GM12878 (cell line): ENCODE data around the gene AFG1L. TPM values are rescaled to one million over a fixed set of nuclear protein-coding genes. Genes with fewer than 3 reads are reported as not detected.

Source experiments
- ATAC-seq: fragments of 200-7000 bp; cut with Tn5 transposase; 3 replicates; pipeline ENCODE4 v1.9.1; 2020; ENCODE audit warnings: mild to moderate bottlenecking, moderate library complexity
- BruUV-seq: library from RNA; stranded (reverse); fragments of 400-500 nt; replicated peaks from 2 replicates; lab custom pipeline; 2021; lab: Mats Ljungman, UMichigan
- CTCF ChIA-PET: fragments of 300-600 bp; sonication (Branson Sonifier 250); formaldehyde crosslinking; extraction: SDS; loops from one replicate; lab custom pipeline; 2021; ENCODE audit warnings: inconsistent platforms; lab: Yijun Ruan, JAX
- POLR2A ChIA-PET: fragments of 350-600 bp; formaldehyde crosslinking; extraction: SDS; loops from one replicate; lab custom pipeline; 2021; ENCODE audit warnings: inconsistent platforms; lab: Charles Lee
- RAD21 ChIA-PET: fragments of 300-600 bp; sonication (Branson Sonifier 250); formaldehyde crosslinking; loops from one replicate; lab custom pipeline; 2023; ENCODE audit warnings: antibody characterized with exemption; ENCODE audit not compliant: unreplicated experiment; lab: Charles Lee
- SMC1A ChIA-PET: fragments of 300-600 bp; sonication (Branson Sonifier 250); formaldehyde crosslinking; loops from one replicate; lab custom pipeline; 2023; ENCODE audit not compliant: unreplicated experiment, uncharacterized antibody; lab: Charles Lee
- DNase-seq: peaks from one replicate; pipeline ENCODE4 v3.0.0-alpha.2; 2011; ENCODE audit warnings: low read depth, low spot score
- FAIRE-seq: peaks from 3 replicates; lab custom pipeline; 2011; peaks lifted over from hg19 to GRCh38; lab: Jason Lieb, UNC
- H2AFZ ChIP-seq: 2 replicates; pipeline ENCODE4 v1.6.0; 2011; ENCODE audit warnings: low read depth, low read length, control low read depth; ENCODE audit not compliant: control insufficient read depth
- H3K27ac ChIP-seq: 2 replicates; pipeline ENCODE4 v1.5.1; 2011; ENCODE audit warnings: control low read depth; ENCODE audit not compliant: control insufficient read depth, insufficient read depth
- H3K27me3 ChIP-seq, 2 experiments: replicated peaks in 1 of 2; 2 replicates each; pipeline versions ENCODE4 v1.6.0 to v1.6.1; 2011; ENCODE audit warnings: low read length in 1 of 2; ENCODE audit not compliant: control insufficient read depth in 2 of 2, insufficient read depth in 2 of 2
- H3K36me3 ChIP-seq, 2 experiments: 2 replicates each; pipeline ENCODE4 v1.5.1; 2011; ENCODE audit warnings: low read length in 1 of 2; ENCODE audit not compliant: control insufficient read depth in 2 of 2, insufficient read depth in 2 of 2
- H3K4me1 ChIP-seq: 2 replicates; pipeline ENCODE4 v1.6.1; 2011; ENCODE audit warnings: mild to moderate bottlenecking, low read length, moderate library complexity, mixed read lengths; ENCODE audit not compliant: control insufficient read depth, insufficient read depth
- H3K4me2 ChIP-seq: 2 replicates; pipeline ENCODE4 v1.6.0; 2011; ENCODE audit warnings: control low read depth; ENCODE audit not compliant: control insufficient read depth, insufficient read depth
- H3K4me3 ChIP-seq: fragments of 200-600 bp; sonication (generic); 2 replicates; pipeline ENCODE4 v1.5.1; 2016
- H3K79me2 ChIP-seq: 2 replicates; pipeline ENCODE4 v1.6.0; 2011; ENCODE audit warnings: low read length; ENCODE audit not compliant: control insufficient read depth, insufficient read depth
- H3K9ac ChIP-seq: 2 replicates; pipeline ENCODE4 v1.8.0; 2011; ENCODE audit warnings: low read length, control low read depth, mixed read lengths; ENCODE audit not compliant: control insufficient read depth, insufficient read depth
- H3K9me3 ChIP-seq: replicated peaks from 3 replicates; pipeline ENCODE4 v1.5.1; 2011; ENCODE audit warnings: mild to moderate bottlenecking, low read length; ENCODE audit not compliant: control insufficient read depth, insufficient read depth
- H4K20me1 ChIP-seq: 2 replicates; pipeline ENCODE4 v1.6.0; 2011; ENCODE audit not compliant: control insufficient read depth, insufficient read depth
- CEBPB ChIP-seq, 2 experiments: fragments of 150-350 bp in 1 of 2; IDR thresholded peaks; 2 replicates each; pipeline ENCODE4 v1.6.1; 2012 to 2014; ENCODE audit warnings: low read depth in 2 of 2, low read length in 2 of 2, borderline replicate concordance in 1 of 2, inconsistent platforms in 1 of 2
- CHD2 ChIP-seq: IDR thresholded peaks from 2 replicates; pipeline ENCODE4 v1.6.1; 2011; ENCODE audit warnings: low read depth, low read length, improper control_type of control experiment, borderline replicate concordance
- CREM ChIP-seq: IDR thresholded peaks from 2 replicates; pipeline ENCODE4 v1.6.1; 2014; ENCODE audit warnings: antibody characterized with exemption, low read depth
- EP300 ChIP-seq, 2 experiments: fragments of 150-350 bp in 1 of 2; IDR thresholded peaks; 2 replicates each; pipeline ENCODE4 v1.6.1; 2011 to 2012; ENCODE audit warnings: low read depth in 2 of 2, low read length in 2 of 2, borderline replicate concordance in 1 of 2, improper control_type of control experiment in 1 of 2, inconsistent platforms in 1 of 2; ENCODE audit not compliant: control insufficient read depth in 1 of 2
- NR2C1 ChIP-seq: fragments of 450-650 bp; IDR thresholded peaks from 2 replicates; pipeline ENCODE4 v1.6.1; 2017; ENCODE audit warnings: antibody characterized with exemption, mild to moderate bottlenecking, moderate library complexity
- PAX5 ChIP-seq: IDR thresholded peaks from 2 replicates; pipeline ENCODE4 v1.6.1; 2011; ENCODE audit warnings: low read depth, low read length, borderline replicate concordance
- PAX8 ChIP-seq: fragments of 450-650 bp; IDR thresholded peaks from 2 replicates; pipeline ENCODE4 v1.6.1; 2017; ENCODE audit warnings: mild to moderate bottlenecking, moderate library complexity
- PKNOX1 ChIP-seq: fragments of 450-650 bp; IDR thresholded peaks from 2 replicates; pipeline ENCODE4 v1.6.1; 2016; ENCODE audit warnings: mild to moderate bottlenecking
- POLR2AphosphoS2 ChIP-seq: IDR thresholded peaks from 2 replicates; pipeline ENCODE4 v1.6.1; 2011; ENCODE audit warnings: low read depth, mild to moderate bottlenecking, low read length, improper control_type of control experiment, moderate library complexity
- SKIL ChIP-seq: fragments of 450-650 bp; IDR thresholded peaks from 2 replicates; pipeline ENCODE4 v1.6.1; 2017; ENCODE audit warnings: mild to moderate bottlenecking, low read depth, inconsistent platforms; ENCODE audit not compliant: poor library complexity, severe bottlenecking
- STAT3 ChIP-seq: IDR thresholded peaks from 2 replicates; pipeline ENCODE4 v1.6.1; 2011; ENCODE audit warnings: low read depth, low read length, improper control_type of control experiment
- USF1 ChIP-seq: IDR thresholded peaks from 2 replicates; pipeline ENCODE4 v1.6.1; 2011; ENCODE audit warnings: borderline replicate concordance, low read depth, mild to moderate bottlenecking, moderate library complexity, mixed read lengths, low read length; ENCODE audit not compliant: insufficient read depth; ENCODE audit errors: extremely low read length
- ZNF24 ChIP-seq: fragments of 450-650 bp; IDR thresholded peaks from 2 replicates; pipeline ENCODE4 v1.6.1; 2017; ENCODE audit warnings: antibody characterized with exemption, mild to moderate bottlenecking
- ZNF384 ChIP-seq: IDR thresholded peaks from 2 replicates; pipeline ENCODE4 v1.6.1; 2012; ENCODE audit warnings: low read depth, mild to moderate bottlenecking, low read length, improper control_type of control experiment, borderline replicate concordance
- ZNF687 ChIP-seq: fragments of 450-650 bp; IDR thresholded peaks from 2 replicates; pipeline ENCODE4 v1.6.1; 2017; ENCODE audit warnings: mild to moderate bottlenecking, moderate library complexity
- WGBS: methylation state at CpG from one replicate; pipeline ENCODE4 v1.1.6; 2016; ENCODE audit warnings: low lambda C conversion rate; ENCODE audit not compliant: insufficient replicate concordance, insufficient coverage; ENCODE audit errors: missing lambda C conversion rate; 5-methylcytosine and 5-hydroxymethylcytosine counted together
- in situ Hi-C: fragments of 300-500 bp; cut with MboI; formaldehyde crosslinking; loops from 9 replicates; pipeline ENCODE4 v1.14.3; 2018; ENCODE audit warnings: mixed read lengths
- intact Hi-C: fragments of 100-400 bp; cut with micrococcal nuclease; formaldehyde crosslinking; loops from one replicate; pipeline ENCODE4 v1.14.2; 2022; ENCODE audit not compliant: unreplicated experiment
- polyA plus RNA-seq, 11 experiments: library from polyadenylated mRNA; depleted of rRNA in 4 of 11; unstranded in 6 of 11; stranded (reverse) in 5 of 11; fragments of >200 nt; fragmentation: Nextera tagmentation in 4 of 11; fragmentation: Illumina TruSeq in 1 of 11; extraction: Ambion mirVana in 4 of 11; extraction: Trizol in 1 of 11; gene quantifications; 1 replicate in 1 of 11; 2 replicates in 10 of 11; pipeline versions ENCODE4 v1.2.1 to v1.2.3, GENCODE V29; 2011 to 2016; ENCODE audit warnings: inconsistent platforms in 2 of 11, missing spikeins in 2 of 11, low read depth in 1 of 11
- total RNA-seq, 4 experiments: library from RNA; depleted of rRNA in 3 of 4; stranded (reverse); fragments of >200 nt in 3 of 4; fragmentation: Illumina TruSeq in 1 of 4; extraction: Trizol in 1 of 4; gene quantifications; 2 replicates each; pipeline versions ENCODE4 v1.2.1 to v1.2.3, GENCODE V29; 2013 to 2021

AFG1L gene
- total and polyA plus RNA-seq, 10 of the 15 experiments (the other 5 are each of a cell fraction or from before 2014, with no cell fraction given) = 2.3 to 9.0 (median 4.3) TPM

GRCh38 chr6:108363113-108363512 is 68.3 kb downstream of the AFG1L start:
- no peak for DNase-seq
- RAD21 ChIA-PET = interaction anchor here (0.8 to 2.5 kb wide), 2 partner anchors 112 to 249 kb away, joined by 3 to 10 read pairs; no protein-coding TSS in a partner anchor
- no peaks in the 10 kb centered on the region for H3K9me3 ChIP-seq
- no peaks in the 10 kb centered on the region for H4K20me1 ChIP-seq
- no peak for ATAC-seq
- no peak overlapping the region for H3K4me3 ChIP-seq
- TF ChIP-seq USF1 (no peak), STAT3 (no peak), NR2C1 (no peak), ZNF384 (no peak), EP300 (IDR thresholded peaks at IDR 0.05; ENCODE audit: borderline replicate concordance in 1 of 2, control insufficient read depth in 1 of 2, low read depth in 2 of 2, low read length in 2 of 2) (no peak), PAX8 (no peak), PAX5 (no peak), CHD2 (no peak), POLR2AphosphoS2 (no peak), CREM (no peak), CEBPB (IDR thresholded peaks at IDR 0.05; ENCODE audit: borderline replicate concordance in 1 of 2, low read depth in 2 of 2, low read length in 2 of 2) (no peak), ZNF24 (no peak), PKNOX1 (no peak), SKIL (no peak), ZNF687 (no peak)
- no peaks in the 10 kb centered on the region for H3K79me2 ChIP-seq
- no peak overlapping the region for H2AFZ ChIP-seq
- intact Hi-C loops = no loop called here
- FAIRE-seq = no peak
- BruUV-seq = no TSS peak
- POLR2A ChIA-PET = no interaction called here
- H3K27me3 ChIP-seq = no peaks in the 10 kb centered on the region
- no peaks in the 10 kb centered on the region for H3K4me1 ChIP-seq
- H3K4me2 ChIP-seq = no peak overlapping the region
- WGBS = 90% methylated on average over 3 of the region's 3 CpGs
- SMC1A ChIA-PET = interaction anchor here (0.7 to 2.3 kb wide), 6 partner anchors 15 to 187 kb away, joined by 3 to 6 read pairs (median 4); no protein-coding TSS in a partner anchor
- CTCF ChIA-PET = interaction anchor here (1.0 to 2.1 kb wide), 5 partner anchors 100 to 129 kb away, joined by 3 to 8 read pairs (median 4); no protein-coding TSS in a partner anchor
- in situ Hi-C loops = no loop called here
- no peak overlapping the region for H3K27ac ChIP-seq
- no peaks in the 10 kb centered on the region for H3K36me3 ChIP-seq
- no peak overlapping the region for H3K9ac ChIP-seq
